MM.1S (cell line): Measurements from ENCODE around the gene CPB2.

ENCODE experiments used
- EZH2 ChIP-seq: fragments of 300-600 bp; sonication (generic); optimal IDR thresholded peaks from 2 replicates; pipeline ENCODE3; 2017; ENCODE audit warnings: low read depth, mild to moderate bottlenecking, antibody characterized with exemption, low read length, mixed read lengths
- TF ChIP-seq, protein P1 (sequence below): fragments of 300-600 bp; sonication (generic); IDR thresholded peaks from 2 replicates; pipeline ENCODE4 v1.5.1; 2016; ENCODE audit warnings: antibody characterized with exemption, low read length, mixed read lengths

DNA sequence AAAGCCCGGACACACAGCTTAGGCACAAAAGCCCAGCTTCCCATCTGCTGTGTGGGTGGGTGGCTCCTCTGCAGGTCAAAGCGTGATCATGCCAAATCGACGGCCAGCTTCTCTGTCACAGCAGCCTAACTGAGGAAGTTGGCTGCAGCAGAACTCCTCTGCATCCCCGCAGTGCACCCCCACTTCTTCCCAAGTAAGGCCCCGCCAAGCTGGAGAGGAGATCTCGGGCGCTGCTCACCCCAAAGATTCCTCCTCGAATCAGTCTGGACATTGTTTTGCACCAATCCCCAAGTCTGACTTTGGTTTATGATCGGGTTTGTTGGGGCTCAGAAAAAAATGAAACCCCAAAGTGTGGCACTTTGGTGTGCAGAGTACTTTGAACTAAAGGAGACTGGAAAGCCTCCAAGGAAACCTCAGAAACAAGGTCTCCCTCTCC is 19.7 kb upstream of the CPB2 start:
- TF ChIP-seq, protein P1, sequence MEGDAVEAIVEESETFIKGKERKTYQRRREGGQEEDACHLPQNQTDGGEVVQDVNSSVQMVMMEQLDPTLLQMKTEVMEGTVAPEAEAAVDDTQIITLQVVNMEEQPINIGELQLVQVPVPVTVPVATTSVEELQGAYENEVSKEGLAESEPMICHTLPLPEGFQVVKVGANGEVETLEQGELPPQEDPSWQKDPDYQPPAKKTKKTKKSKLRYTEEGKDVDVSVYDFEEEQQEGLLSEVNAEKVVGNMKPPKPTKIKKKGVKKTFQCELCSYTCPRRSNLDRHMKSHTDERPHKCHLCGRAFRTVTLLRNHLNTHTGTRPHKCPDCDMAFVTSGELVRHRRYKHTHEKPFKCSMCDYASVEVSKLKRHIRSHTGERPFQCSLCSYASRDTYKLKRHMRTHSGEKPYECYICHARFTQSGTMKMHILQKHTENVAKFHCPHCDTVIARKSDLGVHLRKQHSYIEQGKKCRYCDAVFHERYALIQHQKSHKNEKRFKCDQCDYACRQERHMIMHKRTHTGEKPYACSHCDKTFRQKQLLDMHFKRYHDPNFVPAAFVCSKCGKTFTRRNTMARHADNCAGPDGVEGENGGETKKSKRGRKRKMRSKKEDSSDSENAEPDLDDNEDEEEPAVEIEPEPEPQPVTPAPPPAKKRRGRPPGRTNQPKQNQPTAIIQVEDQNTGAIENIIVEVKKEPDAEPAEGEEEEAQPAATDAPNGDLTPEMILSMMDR, result no peak
- no peak for TF ChIP-seq EZH2
